ENCODE measurements around the gene CEBPZOS.

DNA sequence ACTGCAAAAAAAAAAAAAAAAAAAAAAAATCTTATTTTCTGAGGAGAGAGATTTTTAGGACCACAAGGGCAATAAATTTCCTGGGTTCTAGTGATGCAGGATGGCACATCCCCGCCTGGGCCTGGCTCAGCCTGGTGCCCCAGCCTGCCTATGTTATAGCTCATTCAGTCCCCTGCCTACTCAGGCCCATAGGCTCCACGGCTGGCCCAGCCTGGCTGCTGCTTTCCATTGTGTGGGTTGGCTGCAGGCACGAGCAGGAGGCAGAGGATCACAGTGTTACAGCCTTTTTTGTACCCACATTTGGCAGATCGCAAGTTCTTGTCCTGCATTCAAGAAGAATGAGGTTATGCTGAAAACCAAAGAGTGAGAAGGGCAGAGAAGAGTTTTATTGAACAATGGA lies 5.0 kb upstream of the CEBPZOS start:
- TF ChIP-seq YY1 (IDR thresholded peaks at IDR 0.05; ENCODE audit: borderline replicate concordance in 1 of 3, control insufficient read depth in 1 of 3, extremely low read depth in 1 of 3, insufficient read depth in 3 of 3, insufficient read length in 1 of 3, insufficient replicate concordance in 2 of 3, low read depth in 1 of 3, low read length in 2 of 3) (no peak), EZH2 (IDR thresholded peaks at IDR 0.05; ENCODE audit: borderline replicate concordance, low read depth, low read length) (no peak), SP1 (CRISPR knock-in tag; IDR thresholded peaks at IDR 0.05) (no peak), TBL1XR1 (IDR thresholded peaks at IDR 0.05; ENCODE audit: low read length in 2 of 2) (no peak), RBBP5 (IDR thresholded peaks at IDR 0.05; ENCODE audit: borderline replicate concordance, insufficient read depth, low read length, poor library complexity, severe bottlenecking) (no peak), STAG1 (CRISPR knock-in tag; IDR thresholded peaks at IDR 0.05; ENCODE audit: borderline replicate concordance) (no peak), MYNN (IDR thresholded peaks at IDR 0.05) (no peak), MYNN (CRISPR knock-in tag; IDR thresholded peaks at IDR 0.05) (no peak), NFE2 (IDR thresholded peaks at IDR 0.05; ENCODE audit: low read depth) (no peak), KLF10 (CRISPR knock-in tag; IDR thresholded peaks at IDR 0.05) (no peak), POLR2AphosphoS5 (IDR thresholded peaks at IDR 0.05; ENCODE audit: control insufficient read depth, insufficient read depth, low read depth, low read length) (no peak)
- TF ChIP-seq, protein P1, sequence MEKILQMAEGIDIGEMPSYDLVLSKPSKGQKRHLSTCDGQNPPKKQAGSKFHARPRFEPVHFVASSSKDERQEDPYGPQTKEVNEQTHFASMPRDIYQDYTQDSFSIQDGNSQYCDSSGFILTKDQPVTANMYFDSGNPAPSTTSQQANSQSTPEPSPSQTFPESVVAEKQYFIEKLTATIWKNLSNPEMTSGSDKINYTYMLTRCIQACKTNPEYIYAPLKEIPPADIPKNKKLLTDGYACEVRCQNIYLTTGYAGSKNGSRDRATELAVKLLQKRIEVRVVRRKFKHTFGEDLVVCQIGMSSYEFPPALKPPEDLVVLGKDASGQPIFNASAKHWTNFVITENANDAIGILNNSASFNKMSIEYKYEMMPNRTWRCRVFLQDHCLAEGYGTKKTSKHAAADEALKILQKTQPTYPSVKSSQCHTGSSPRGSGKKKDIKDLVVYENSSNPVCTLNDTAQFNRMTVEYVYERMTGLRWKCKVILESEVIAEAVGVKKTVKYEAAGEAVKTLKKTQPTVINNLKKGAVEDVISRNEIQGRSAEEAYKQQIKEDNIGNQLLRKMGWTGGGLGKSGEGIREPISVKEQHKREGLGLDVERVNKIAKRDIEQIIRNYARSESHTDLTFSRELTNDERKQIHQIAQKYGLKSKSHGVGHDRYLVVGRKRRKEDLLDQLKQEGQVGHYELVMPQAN (IDR thresholded peaks at IDR 0.05; ENCODE audit: borderline replicate concordance): no peak
- TF ChIP-seq, protein P2, sequence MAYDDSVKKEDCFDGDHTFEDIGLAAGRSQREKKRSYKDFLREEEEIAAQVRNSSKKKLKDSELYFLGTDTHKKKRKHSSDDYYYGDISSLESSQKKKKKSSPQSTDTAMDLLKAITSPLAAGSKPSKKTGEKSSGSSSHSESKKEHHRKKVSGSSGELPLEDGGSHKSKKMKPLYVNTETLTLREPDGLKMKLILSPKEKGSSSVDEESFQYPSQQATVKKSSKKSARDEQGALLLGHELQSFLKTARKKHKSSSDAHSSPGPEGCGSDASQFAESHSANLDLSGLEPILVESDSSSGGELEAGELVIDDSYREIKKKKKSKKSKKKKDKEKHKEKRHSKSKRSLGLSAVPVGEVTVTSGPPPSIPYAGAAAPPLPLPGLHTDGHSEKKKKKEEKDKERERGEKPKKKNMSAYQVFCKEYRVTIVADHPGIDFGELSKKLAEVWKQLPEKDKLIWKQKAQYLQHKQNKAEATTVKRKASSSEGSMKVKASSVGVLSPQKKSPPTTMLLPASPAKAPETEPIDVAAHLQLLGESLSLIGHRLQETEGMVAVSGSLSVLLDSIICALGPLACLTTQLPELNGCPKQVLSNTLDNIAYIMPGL (CRISPR knock-in tag; IDR thresholded peaks at IDR 0.05): no peak
- TF ChIP-seq, protein P3, sequence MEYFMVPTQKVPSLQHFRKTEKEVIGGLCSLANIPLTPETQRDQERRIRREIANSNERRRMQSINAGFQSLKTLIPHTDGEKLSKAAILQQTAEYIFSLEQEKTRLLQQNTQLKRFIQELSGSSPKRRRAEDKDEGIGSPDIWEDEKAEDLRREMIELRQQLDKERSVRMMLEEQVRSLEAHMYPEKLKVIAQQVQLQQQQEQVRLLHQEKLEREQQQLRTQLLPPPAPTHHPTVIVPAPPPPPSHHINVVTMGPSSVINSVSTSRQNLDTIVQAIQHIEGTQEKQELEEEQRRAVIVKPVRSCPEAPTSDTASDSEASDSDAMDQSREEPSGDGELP (CRISPR knock-in tag; IDR thresholded peaks at IDR 0.05; ENCODE audit: borderline replicate concordance): no peak
